ENCODE data around the gene VPS4B.
"Not testable (repeated sequence)": the region's sequence is repeated elsewhere in the genome, so short reads cannot be mapped to it uniquely, and the experiment has no call there.

Gene VPS4B

DNA sequence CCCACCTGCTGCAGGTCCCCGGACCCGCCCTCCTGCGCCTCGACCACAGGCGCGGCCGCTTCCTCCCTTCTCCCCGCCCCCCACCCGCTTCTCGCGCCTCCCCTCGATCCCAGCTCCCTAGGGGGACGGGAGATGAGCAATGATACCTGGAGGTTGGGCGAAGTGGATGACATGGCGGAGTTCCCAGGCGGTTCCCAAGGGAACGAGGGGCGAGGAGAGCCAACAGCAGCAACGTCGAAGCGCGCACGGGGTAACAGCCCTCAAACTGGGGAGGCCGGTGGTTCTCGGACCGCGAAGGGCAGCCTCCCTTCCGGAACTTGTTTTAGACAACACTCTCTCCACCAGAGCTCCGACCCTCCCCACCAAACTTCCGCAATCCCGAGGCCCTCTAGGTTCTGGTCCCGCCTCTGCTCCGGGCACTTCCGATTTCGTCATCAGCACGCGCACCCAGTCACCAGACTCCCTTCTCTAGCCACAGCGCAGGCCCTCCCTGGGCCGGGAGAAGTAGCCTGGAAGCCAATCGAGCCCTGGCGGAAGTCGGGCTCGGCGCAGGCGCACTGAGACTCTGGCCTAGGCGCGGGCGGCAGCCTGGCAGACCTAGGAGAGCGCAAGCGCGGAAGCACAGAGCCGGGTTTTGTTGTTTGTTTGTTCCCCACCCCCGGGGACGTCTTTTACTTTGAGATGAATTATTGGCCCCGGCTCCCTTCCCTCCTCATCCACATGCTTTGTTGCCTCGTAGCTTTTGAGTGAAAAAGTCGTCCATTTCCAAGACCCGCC is at the start of gene VPS4B:
Gene VPS4B, minus strand, starts transcription at position 390 of the 777 bp plus-strand sequence. Its CDS starts 217 bp downstream, at position 173.
- DNase-seq (ENCODE audit: insufficient read length, low spot score): peak; percentile 73
- FAIRE-seq: peak; percentile 100

DNA sequence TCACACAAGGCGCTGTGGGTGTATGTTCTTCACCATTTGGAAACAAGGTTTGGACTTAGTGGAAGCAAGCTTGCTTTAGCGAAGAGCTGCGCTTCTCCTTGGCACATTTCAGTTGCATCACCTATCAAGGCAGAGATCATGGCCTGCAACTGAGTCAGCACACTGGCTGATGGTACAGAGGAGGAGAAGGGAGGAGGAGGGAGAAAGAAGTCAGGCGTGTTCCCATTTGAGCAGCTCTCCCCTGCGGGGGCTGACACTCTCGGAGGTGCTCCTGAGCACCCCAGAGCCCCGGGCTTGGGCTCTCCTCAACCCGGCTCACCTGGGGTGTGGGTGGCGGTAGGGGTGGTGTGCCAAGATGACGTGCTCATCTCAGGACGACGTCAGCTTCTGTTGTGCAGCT is 48.5 kb upstream of the VPS4B start:
- FAIRE-seq: no peak
- DNase-seq (ENCODE audit: insufficient read length, low spot score): no peak

- DNase-seq (ENCODE audit: insufficient read length, low spot score) (no peak), FAIRE-seq (no peak)
These were observed 46.3 kb upstream of the VPS4B start for GRCh38 chr18:63468575-63468974.

DNA sequence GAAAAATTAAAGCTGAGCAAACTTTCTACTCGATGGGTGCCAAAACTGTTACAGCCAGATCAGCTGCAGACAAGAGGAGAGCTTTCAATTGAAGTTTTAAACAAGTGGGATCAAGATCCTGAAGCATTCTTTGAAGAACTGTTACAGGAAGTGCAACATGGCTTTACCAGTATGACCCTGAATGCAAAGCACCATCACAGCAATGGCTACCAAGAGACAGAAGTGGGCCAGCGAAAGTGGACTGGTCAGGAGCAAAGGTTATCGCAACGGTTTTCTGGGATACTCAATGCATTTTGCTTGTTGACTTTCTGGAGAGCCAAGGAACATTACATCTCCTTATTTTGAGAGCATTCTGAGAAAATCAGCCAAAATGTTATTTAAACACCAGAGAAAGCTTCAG is 45.4 kb upstream of the VPS4B start:
- DNase-seq (ENCODE audit: insufficient read length, low spot score): no peak
- FAIRE-seq: no peak

DNA sequence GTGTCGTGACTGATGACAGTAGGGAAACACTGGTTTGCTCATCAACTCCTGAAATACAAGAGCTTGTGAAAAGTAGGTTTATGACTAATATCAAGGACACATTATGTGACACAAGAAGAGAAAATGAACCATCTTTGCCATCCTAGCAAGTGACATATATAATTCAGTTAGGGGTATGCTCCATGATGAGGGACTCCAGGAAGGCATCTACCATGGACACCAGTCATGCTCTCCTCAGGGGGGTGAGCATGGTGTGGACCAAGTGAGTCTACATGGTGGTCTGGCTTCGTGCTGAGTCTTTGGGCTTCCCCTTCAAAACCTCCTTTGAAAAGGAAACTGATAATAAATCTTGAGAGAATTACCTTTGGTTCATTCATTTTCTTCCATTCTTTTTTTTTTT is 42.8 kb upstream of the VPS4B start:
- FAIRE-seq (no peak), DNase-seq (ENCODE audit: insufficient read length, low spot score) (no peak)

- FAIRE-seq (no peak), DNase-seq (ENCODE audit: insufficient read length, low spot score) (no peak)
These were observed 42.2 kb upstream of the VPS4B start for GRCh38 chr18:63464434-63464833.

DNA sequence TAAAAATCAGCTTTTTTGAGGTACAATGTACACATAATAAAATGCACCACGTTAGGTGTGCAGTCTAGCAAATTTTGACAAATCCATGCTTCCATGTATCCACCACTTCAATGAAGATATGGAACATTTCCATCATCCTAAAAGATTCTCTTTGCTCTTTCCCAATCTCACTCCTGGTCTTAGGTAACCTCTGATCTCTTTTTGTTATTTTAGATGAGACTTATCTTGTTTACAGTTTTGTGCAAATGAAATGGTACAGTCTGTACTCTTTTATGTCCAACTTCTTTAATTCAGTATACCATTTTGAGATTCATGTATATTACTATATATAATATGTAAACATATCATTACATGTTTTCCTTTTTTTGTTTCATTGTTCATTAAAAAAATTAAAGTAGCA is 38.1 kb upstream of the VPS4B start:
- DNase-seq (ENCODE audit: insufficient read length, low spot score): no peak
- FAIRE-seq: no peak

GRCh38 chr18:63457977-63458376 is 35.7 kb upstream of the VPS4B start:
- no peak for DNase-seq (ENCODE audit: insufficient read length, low spot score)
- no peak for FAIRE-seq

DNA sequence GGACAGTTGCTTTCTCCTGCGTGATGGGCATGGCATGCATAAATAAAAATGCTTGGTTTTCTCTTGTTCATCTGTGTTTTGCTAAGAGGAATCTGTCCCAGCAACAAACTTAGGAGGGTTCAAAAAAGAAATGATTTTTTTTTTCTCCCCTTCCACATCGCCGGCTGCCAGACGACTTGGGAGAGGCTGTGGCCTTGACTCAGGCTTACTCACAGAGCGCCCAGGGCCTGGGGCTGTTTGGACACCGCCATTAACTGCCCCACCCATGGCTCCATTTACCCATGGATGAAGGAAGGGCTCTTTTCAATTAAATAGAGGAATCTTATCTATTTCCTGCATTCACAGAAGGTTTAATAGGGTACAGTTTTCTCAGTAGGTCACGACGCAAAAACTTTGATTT is 32.2 kb upstream of the VPS4B start:
- no peak for DNase-seq (ENCODE audit: insufficient read length, low spot score)
- FAIRE-seq: no peak

- not testable (repeated sequence) for FAIRE-seq; DNase-seq (ENCODE audit: insufficient read length, low spot score)
These were observed 30.5 kb upstream of the VPS4B start for GRCh38 chr18:63452751-63453150.

DNA sequence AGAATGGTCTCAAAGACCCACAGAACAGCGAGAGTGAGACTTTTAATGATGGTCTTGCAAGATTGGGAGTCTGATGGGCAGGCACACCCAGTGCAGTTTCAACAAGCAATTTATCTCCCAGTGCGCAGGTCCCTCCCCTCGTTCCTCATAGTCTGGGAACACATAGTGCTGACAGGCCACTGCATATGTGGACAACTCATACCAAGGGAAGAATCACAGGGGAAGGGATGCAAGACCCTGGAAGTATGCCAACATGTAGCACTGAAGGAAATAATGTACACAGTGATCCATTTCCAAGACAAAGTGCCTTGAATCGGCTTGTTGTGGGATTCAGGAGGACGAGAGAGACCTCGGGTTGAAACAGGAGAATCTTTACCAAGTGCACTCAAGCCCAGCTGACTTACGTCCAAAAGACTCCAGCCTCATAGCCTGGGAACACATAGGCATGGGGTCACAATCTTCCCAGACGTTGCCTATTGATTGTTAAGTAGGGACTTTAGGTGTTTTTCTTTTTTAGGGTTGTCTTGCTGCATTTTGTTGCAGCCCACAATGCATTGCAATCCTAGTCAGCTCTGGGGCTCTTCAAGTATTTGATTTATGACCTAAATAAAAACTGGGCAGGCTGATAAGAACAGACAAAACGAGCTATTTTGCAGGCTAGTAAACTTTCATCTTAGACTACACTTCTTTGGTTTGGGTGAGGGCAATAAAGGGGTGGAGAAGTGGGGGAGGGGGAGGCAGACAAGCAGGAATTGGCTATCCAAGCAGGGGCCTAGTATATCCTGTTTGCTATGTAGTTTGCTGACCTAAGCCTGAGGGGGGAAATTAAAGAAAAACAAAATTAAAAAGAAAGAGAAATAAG is 29.8 kb upstream of the VPS4B start:
- DNase-seq (ENCODE audit: insufficient read length, low spot score) (no peak), FAIRE-seq (no peak)

DNA sequence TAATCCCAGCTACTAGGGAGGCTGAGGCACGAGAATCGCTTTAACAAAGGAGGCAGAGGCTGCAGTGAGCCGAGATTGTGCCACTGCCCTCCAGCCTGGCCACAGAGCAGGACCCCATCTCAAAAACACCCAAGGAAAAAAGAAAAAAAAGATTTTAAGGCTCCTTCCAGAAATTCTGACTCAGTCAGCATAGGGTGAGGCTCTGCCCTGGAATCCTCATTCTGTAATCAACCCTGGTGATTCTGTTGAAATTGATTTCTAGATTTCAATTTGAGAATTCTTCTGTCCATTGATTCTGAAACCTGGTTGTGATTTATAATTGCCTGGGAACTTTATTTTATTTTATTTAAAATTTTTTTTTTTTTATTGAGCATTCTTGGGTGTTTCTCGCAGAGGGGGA is 27.1 kb upstream of the VPS4B start:
- no peak for DNase-seq (ENCODE audit: insufficient read length, low spot score)
- FAIRE-seq: no peak

GRCh38 chr18:63447066-63447465 is 24.8 kb upstream of the VPS4B start:
- DNase-seq (ENCODE audit: insufficient read length, low spot score) (no peak), FAIRE-seq (no peak)

GRCh38 chr18:63446266-63446665 is 24.0 kb upstream of the VPS4B start:
- no peak for DNase-seq (ENCODE audit: insufficient read length, low spot score)
- FAIRE-seq: no peak

GRCh38 chr18:63445037-63445436 is 22.8 kb upstream of the VPS4B start:
- FAIRE-seq: no peak
- DNase-seq (ENCODE audit: insufficient read length, low spot score): no peak

DNA sequence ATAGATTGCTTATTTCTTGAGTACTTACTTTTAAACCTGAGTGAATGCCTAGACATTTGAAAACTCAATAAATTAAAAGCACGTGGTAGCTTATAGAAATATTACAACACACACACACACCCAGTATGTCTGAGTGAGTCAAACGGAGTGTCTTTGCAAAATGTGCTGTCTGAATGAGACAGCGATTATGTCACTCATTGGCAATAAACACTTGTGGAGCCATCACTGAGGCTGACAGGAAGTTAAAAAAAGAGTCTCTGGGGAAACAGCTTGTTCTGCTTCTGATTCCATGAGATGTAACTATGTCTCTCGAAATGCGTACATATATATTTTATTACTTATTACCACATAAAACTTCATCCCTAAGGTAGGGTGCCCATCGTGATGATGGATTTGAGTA is 22.3 kb upstream of the VPS4B start:
- FAIRE-seq (no peak), DNase-seq (ENCODE audit: insufficient read length, low spot score) (no peak)

GRCh38 chr18:63443829-63444228 is 21.6 kb upstream of the VPS4B start:
- DNase-seq (ENCODE audit: insufficient read length, low spot score): no peak
- no peak for FAIRE-seq

- DNase-seq (ENCODE audit: insufficient read length, low spot score) (no peak), FAIRE-seq (no peak)
These were observed 18.6 kb upstream of the VPS4B start for GRCh38 chr18:63440881-63441280.

GRCh38 chr18:63440219-63440618 is 17.9 kb upstream of the VPS4B start:
- DNase-seq (ENCODE audit: insufficient read length, low spot score) (no peak), FAIRE-seq (no peak)

GRCh38 chr18:63439334-63439733 is 17.1 kb upstream of the VPS4B start:
- peak; percentile 28 for DNase-seq (ENCODE audit: insufficient read length, low spot score)
- FAIRE-seq: peak; percentile 83

- DNase-seq (ENCODE audit: insufficient read length, low spot score) (no peak), FAIRE-seq (no peak)
These were observed 15.9 kb upstream of the VPS4B start for GRCh38 chr18:63438181-63438580.

- no peak for FAIRE-seq
- no peak for DNase-seq (ENCODE audit: insufficient read length, low spot score)
These were observed 11.1 kb upstream of the VPS4B start for GRCh38 chr18:63433334-63433866.
